ENCODE measurements around the gene KRAS.

DNA sequence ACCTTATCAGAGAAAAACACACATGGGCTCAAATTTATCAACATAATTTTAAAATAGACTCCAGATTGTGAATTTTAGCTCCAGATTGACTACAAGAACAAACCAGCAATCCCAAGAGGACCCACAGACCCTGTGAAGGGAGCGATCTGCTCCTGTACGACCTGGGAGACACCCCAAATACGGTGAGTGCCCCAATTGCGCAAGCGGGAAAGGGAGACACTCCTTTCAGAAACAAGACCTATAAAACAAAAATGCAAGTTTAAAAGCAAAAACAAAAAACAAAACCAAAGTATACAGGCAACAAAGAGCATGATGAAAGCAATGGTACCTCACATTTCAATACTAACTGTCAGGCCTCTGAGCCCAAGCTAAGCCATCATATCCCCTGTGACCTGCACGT is 87.9 kb downstream of the KRAS start:
- TF ChIP-seq CTCF (IDR thresholded peaks at IDR 0.05), result no peak
- no peak for TF ChIP-seq POLR2A (IDR thresholded peaks at IDR 0.05)

All from right lobe of liver (tissue), 4 donors.